ENCODE measurements around the gene NR1I3.

NR1I3 gene

DNA sequence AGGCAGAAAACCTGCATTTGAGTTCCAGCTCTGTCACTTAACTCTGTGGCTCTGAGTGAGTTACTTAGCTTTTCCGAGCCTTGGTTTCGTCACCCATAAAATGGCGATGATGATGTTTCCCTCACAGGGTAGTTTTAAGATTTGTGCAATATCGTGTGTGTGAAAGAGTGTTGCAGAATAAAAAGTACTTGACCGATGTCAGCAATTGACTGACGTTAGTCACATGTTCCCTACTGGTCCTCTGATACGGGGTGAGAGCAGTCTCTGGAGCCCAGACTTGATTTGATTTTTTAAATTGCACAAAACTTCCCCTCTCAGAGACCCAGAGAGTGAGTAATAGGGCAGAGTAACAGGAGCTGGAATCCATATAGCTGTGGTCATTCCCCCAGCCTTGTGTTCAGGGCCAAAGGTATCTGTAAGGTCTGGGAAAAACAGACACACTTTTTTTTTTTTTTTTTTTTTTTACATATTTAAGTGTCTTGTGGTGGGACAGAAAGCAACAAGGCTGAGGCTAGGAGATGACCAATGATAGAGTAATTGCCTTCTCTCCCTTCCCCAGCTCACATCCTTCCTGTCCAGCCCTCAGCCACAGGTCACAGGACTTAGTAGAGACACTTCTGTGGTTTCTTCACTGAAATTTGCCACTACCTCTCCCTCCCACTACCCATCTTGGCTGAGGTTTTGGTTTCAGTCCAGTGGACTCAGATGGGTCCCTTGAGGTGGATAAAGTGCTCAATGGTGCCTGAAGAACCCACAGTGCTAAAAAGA is 20.9 kb downstream of the NR1I3 start:
- DNase-seq, result peak; percentile 64

- peak; percentile 77 for DNase-seq
Measured at GRCh38 chr1:161215076-161215475, 22.9 kb downstream of the NR1I3 start, which contains the start of gene FCER1G. FCER1G (plus strand) TSS chr1:161215295; CDS start chr1:161215322, 27 bp downstream.

DNA sequence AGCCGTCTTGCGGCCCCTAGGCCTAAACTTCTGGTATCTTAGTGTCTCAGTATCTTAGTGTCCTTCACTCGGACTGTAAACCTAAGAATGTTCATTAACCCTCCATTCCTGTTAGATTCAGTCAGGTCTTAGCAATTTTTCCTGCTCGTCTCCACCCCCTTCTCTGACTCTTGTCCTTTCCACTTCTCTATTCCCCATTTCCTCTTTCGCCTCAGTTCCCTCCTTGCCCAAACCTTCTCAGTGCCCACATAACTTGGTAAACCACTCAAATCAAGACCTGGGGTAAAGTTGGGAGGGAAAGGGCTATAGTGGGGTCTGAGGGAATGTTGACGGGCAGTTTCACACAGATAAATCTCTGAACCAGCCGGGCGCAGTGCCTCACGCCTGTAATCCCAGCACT is 23.6 kb downstream of the NR1I3 start:
- DNase-seq, result no peak

DNA sequence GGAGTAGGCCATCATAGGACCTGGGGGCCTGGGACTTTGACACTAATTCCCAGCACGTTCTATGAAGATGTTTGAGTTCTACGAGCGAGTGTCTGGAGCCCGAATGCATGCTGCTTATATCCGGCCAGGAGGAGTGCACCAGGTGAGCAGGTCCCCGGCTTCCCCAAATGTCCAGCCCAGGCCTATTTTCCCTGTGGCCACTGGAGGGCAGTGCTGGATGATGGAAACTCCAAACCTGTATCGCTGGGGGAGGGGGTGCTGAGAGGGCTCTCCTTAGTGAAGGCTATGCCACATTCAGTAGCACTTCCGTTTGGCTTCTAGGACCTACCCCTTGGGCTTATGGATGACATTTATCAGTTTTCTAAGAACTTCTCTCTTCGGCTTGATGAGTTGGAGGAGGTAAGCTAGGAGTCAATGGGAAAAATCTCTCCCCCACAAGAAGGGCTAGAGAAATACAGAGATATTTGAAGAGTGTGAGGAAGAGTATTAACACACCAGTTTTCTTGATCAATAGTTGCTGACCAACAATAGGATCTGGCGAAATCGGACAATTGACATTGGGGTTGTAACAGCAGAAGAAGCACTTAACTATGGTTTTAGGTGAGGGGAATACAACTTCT is 28.1 kb downstream of the NR1I3 start:
- DNase-seq, result peak; percentile 79

- no peak for DNase-seq
Measured at GRCh38 chr1:161207173-161207572, 30.8 kb downstream of the NR1I3 start.

DNA sequence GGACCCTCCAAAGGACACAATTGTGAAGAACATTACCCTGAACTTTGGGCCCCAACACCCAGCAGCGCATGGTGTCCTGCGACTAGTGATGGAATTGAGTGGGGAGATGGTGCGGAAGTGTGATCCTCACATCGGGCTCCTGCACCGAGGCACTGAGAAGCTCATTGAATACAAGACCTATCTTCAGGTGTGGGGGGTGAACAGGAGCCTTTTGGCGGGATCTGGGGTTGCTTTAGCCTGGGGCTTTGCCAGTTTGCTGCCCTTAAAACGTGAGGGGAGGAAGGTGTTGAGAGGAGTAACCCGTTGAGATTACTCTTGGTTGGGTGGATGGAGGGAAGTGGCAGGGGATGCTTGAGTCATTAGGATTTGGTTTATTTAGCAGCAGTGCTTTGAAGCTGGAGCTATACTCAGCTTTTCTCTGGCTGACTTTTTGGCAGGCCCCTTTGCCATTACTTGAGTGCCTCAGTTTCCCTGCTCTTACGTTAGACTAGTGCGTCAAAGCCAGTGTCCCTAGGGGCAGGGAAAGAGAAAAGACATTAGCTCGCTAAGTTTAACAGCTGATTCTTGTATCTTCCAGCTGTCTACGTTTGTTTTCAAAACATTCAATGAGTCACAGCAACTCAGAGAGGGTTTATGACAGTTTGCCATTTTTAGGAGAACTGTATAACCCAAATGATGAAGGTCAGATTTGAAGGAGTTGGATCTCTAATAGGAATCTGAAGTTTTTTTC is 31.4 kb downstream of the NR1I3 start:
- DNase-seq, result no peak

DNA sequence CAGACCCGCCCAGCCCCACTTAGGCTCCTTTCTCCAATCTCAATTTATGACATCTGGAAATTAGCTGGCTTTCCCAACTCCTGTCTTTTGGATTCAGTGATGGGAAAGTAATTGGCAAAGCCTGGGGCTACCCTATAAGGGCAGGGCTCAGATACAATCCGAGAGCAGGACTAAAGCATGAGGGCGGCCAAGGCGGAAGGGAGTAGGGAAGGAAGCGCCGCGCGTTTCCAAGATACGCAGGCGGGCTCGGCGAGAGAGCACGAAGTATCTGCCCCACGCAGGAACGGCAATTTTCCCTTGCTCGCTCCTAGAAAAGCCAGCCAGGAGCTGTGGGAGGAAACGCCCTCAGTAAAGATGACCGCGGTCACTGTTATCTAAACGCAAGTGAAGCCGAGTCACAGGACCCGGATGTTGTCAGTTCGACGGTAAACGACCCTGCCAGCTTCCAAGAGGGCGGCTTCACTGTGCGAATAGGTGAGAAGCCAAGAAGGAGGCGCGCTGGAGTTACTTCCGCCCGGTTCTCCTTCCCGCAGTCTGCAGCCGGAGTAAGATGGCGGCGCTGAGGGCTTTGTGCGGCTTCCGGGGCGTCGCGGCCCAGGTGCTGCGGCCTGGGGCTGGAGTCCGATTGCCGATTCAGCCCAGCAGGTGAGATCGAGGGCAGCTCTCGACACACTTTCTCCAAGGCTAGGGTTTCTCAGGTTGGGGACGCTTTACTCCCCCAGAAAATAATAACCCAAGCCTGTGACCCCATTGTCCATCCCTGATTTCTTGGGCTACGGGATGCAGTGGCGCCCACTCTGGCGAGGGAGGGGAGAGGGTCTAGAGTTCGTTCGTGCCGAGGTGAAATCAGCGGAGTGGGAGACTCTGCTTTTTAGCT is 35.9 kb downstream of the NR1I3 start, which contains the start of gene NDUFS2:
Gene NDUFS2 (plus strand): TSS at position 532 of the 877 bp plus-strand sequence. CDS start 19 bp downstream, at position 551.
- peak; percentile 97 for DNase-seq

- DNase-seq, result no peak
Measured at GRCh38 chr1:161200992-161201835, 36.8 kb downstream of the NR1I3 start.

GRCh38 chr1:161200421-161200991 is 37.5 kb downstream of the NR1I3 start:
- DNase-seq, result no peak

GRCh38 chr1:161199506-161200139 is 38.4 kb downstream of the NR1I3 start:
- no peak for DNase-seq

GRCh38 chr1:161198897-161199431 is 39.0 kb downstream of the NR1I3 start, which contains the start of gene ADAMTS4:
ADAMTS4 (minus strand) TSS chr1:161199054; CDS start chr1:161198627, 427 bp downstream.
- no peak for DNase-seq

- DNase-seq, result no peak
Measured at GRCh38 chr1:161198194-161198896, 39.7 kb downstream of the NR1I3 start.

DNA sequence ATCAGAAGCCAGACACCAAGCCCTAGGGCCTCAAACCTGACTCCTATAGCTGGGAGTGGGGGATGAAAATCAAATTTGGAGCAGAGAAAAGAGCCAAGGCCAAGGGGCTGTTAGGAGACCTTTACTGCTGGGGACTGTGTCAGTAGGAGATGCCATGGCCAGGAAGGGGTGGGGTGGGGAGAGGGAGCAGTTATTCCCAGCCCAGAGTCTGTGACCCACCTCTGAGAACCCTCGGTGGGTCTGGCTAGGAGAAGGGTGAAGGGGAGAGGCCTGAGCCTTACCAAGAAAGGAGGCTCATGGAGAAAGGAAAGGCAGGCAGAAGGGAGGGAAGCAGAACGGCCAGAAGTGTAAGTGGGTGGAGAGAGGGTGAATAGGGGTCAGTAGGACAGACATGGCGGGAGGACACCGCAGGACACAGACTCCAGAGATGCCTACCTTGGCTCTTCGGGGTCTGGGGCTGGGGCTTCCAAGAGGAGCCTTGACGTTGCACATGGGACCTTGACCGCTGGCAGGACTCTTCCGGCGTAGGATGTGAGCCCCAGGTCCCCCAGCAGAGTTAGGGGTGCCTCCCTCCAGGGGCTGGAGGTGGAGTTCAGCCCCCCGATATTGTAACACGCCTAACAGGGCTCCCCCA is 40.3 kb downstream of the NR1I3 start:
- no peak for DNase-seq

DNA sequence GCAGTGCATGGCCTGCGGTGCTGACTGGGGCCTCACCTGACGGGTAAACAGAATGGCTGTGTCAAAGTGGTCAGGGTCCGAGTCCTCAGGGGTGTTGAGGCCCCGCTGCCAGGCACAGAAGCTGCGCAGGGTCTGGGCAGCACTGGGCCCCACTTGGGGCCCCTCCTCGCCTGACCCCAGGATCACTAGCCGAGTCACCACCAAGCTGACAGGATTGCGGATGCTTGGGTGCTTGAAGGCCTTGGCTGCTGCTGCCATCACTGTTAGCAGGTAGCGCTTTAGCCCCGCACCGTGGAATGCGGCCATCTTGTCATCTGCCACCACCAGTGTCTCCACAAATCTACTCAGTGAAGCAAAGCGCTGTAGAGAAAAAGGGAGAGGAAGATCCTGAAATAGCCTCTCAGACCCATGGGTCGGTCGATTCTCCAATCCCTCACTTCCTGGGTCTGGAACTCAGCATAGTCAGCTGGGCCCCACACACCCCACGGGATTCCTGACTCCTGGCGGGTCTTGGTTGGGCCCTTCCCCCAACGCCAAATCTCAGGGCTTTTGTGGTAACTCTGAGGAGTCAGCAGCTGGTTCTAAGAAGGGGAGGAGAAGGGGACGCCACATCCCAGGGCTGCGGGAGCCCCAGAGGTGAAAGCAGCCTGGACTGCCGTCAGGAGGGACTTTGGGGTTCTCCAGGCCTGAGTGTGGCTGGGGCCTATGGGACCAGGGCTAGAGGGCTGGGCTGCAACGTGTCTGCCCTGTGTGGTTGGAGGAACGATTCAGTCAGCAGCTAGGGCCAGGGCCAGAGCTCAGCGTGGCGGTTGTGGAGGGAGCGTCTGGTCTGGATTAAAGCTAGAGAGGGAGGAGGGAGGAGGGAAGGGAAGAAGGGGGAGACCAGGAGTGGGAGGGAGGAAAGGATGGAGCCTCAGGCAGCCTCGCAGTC is 41.2 kb downstream of the NR1I3 start:
- DNase-seq, result no peak

DNA sequence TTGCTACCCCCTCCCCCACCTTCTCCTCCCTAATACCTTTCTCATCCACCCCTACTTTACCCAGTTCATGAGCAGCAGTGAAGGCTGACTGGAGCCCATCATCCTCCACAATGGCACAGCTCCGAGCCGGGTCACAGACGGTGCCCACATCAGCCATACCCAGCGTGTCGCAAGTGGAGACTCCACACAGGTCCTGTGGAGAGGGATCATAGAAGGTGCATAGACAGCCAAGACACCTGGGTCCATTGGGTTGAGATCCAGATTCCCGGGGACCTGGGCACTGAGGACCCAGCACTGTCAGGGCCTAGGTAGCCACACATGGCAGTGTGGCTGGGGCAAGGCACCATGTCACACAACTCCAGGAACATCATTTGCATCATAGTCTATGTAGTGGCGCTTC is 41.9 kb downstream of the NR1I3 start:
- no peak for DNase-seq

- no peak for DNase-seq
Measured at GRCh38 chr1:161195171-161195570, 42.8 kb downstream of the NR1I3 start.

- DNase-seq, result no peak
Measured at GRCh38 chr1:161193561-161194235, 44.3 kb downstream of the NR1I3 start.

All from CD4-positive, alpha-beta T cell treated with Interleukin-15 for 1 hour (primary cell).